ENCODE measurements around the gene LRRC4C.
"Not testable (repeated sequence)": the region's sequence is repeated elsewhere in the genome, so short reads cannot be mapped to it uniquely, and the experiment has no call there.

LRRC4C gene

GRCh38 chr11:40178470-40178869 lies 1281.0 kb downstream of the LRRC4C start:
- H3K4me3 ChIP-seq (ENCODE audit: low read length in 2 of 2), result no peak overlapping the region
- H3K27me3 ChIP-seq (ENCODE audit: control insufficient read depth in 2 of 2, insufficient read depth in 2 of 2, low read length in 2 of 2), result no peaks in the 10 kb centered on the region
- H3K9ac ChIP-seq (ENCODE audit: low read depth in 1 of 2, low read length in 2 of 2), result no peak overlapping the region
- no peaks in the 10 kb centered on the region for H3K36me3 ChIP-seq (ENCODE audit: control insufficient read depth in 2 of 2, insufficient read depth in 2 of 2, low read length in 2 of 2)
- no peaks in the 10 kb centered on the region for H3K9me3 ChIP-seq (ENCODE audit: control insufficient read depth in 2 of 2, low read length in 2 of 2)
- H3K27ac ChIP-seq (ENCODE audit: low read depth in 2 of 2, low read length in 2 of 2), result no peak overlapping the region
- H3K4me1 ChIP-seq (ENCODE audit: control insufficient read depth in 2 of 2, insufficient read depth in 2 of 2, low read length in 2 of 2), result no peaks in the 10 kb centered on the region

GRCh38 chr11:40175980-40176379 lies 1283.5 kb downstream of the LRRC4C start:
- Histone ChIP-seq H3K4me1 (ENCODE audit: control insufficient read depth in 2 of 2, insufficient read depth in 2 of 2, low read length in 2 of 2) (no peaks in the 10 kb centered on the region), H3K36me3 (ENCODE audit: control insufficient read depth in 2 of 2, insufficient read depth in 2 of 2, low read length in 2 of 2) (no peaks in the 10 kb centered on the region), H3K9me3 (ENCODE audit: control insufficient read depth in 2 of 2, low read length in 2 of 2) (no peaks in the 10 kb centered on the region), H3K27me3 (ENCODE audit: control insufficient read depth in 2 of 2, insufficient read depth in 2 of 2, low read length in 2 of 2) (no peaks in the 10 kb centered on the region), H3K27ac (ENCODE audit: low read depth in 2 of 2, low read length in 2 of 2) (no peak overlapping the region), H3K9ac (ENCODE audit: low read depth in 1 of 2, low read length in 2 of 2) (no peak overlapping the region), H3K4me3 (ENCODE audit: low read length in 2 of 2) (no peak overlapping the region)

GRCh38 chr11:40170078-40170477 lies 1289.4 kb downstream of the LRRC4C start:
- no peak overlapping the region for H3K9ac ChIP-seq (ENCODE audit: low read depth in 1 of 2, low read length in 2 of 2)

GRCh38 chr11:40168414-40168813 lies 1291.0 kb downstream of the LRRC4C start:
- Histone ChIP-seq H3K9ac (ENCODE audit: low read depth in 1 of 2, low read length in 2 of 2) (no peak overlapping the region), H3K4me3 (ENCODE audit: low read length in 2 of 2) (no peak overlapping the region), H3K27ac (ENCODE audit: low read depth in 2 of 2, low read length in 2 of 2) (no peak overlapping the region), H3K27me3 (ENCODE audit: control insufficient read depth in 2 of 2, insufficient read depth in 2 of 2, low read length in 2 of 2) (no peaks in the 10 kb centered on the region), H3K36me3 (ENCODE audit: control insufficient read depth in 2 of 2, insufficient read depth in 2 of 2, low read length in 2 of 2) (no peaks in the 10 kb centered on the region), H3K9me3 (ENCODE audit: control insufficient read depth in 2 of 2, low read length in 2 of 2) (no peaks in the 10 kb centered on the region), H3K4me1 (ENCODE audit: control insufficient read depth in 2 of 2, insufficient read depth in 2 of 2, low read length in 2 of 2) (no peaks in the 10 kb centered on the region)

More at GRCh38 chr11:40170078-40170477, 1289.4 kb downstream of the LRRC4C start:
- H3K36me3 ChIP-seq (ENCODE audit: control insufficient read depth in 2 of 2, insufficient read depth in 2 of 2, low read length in 2 of 2), result no peaks in the 10 kb centered on the region
- no peak overlapping the region for H3K27ac ChIP-seq (ENCODE audit: low read depth in 2 of 2, low read length in 2 of 2)
- H3K4me3 ChIP-seq (ENCODE audit: low read length in 2 of 2), result no peak overlapping the region
- H3K4me1 ChIP-seq (ENCODE audit: control insufficient read depth in 2 of 2, insufficient read depth in 2 of 2, low read length in 2 of 2), result no peaks in the 10 kb centered on the region
- no peaks in the 10 kb centered on the region for H3K9me3 ChIP-seq (ENCODE audit: control insufficient read depth in 2 of 2, low read length in 2 of 2)
- H3K27me3 ChIP-seq (ENCODE audit: control insufficient read depth in 2 of 2, insufficient read depth in 2 of 2, low read length in 2 of 2), result no peaks in the 10 kb centered on the region

- H3K36me3 ChIP-seq (ENCODE audit: control insufficient read depth in 2 of 2, insufficient read depth in 2 of 2, low read length in 2 of 2); H3K4me3 ChIP-seq (ENCODE audit: low read length in 2 of 2); H3K9me3 ChIP-seq (ENCODE audit: control insufficient read depth in 2 of 2, low read length in 2 of 2); H3K4me1 ChIP-seq (ENCODE audit: control insufficient read depth in 2 of 2, insufficient read depth in 2 of 2, low read length in 2 of 2); H3K27me3 ChIP-seq (ENCODE audit: control insufficient read depth in 2 of 2, insufficient read depth in 2 of 2, low read length in 2 of 2); H3K9ac ChIP-seq (ENCODE audit: low read depth in 1 of 2, low read length in 2 of 2); H3K27ac ChIP-seq (ENCODE audit: low read depth in 2 of 2, low read length in 2 of 2): not testable (repeated sequence)
These were observed 1291.6 kb downstream of the LRRC4C start for GRCh38 chr11:40167805-40168204.

- no peak overlapping the region for H3K4me3 ChIP-seq (ENCODE audit: low read length in 2 of 2)
- H3K27me3 ChIP-seq (ENCODE audit: control insufficient read depth in 2 of 2, insufficient read depth in 2 of 2, low read length in 2 of 2), result no peaks in the 10 kb centered on the region
- H3K27ac ChIP-seq (ENCODE audit: low read depth in 2 of 2, low read length in 2 of 2), result no peak overlapping the region
- no peaks in the 10 kb centered on the region for H3K9me3 ChIP-seq (ENCODE audit: control insufficient read depth in 2 of 2, low read length in 2 of 2)
- no peaks in the 10 kb centered on the region for H3K4me1 ChIP-seq (ENCODE audit: control insufficient read depth in 2 of 2, insufficient read depth in 2 of 2, low read length in 2 of 2)
- no peak overlapping the region for H3K9ac ChIP-seq (ENCODE audit: low read depth in 1 of 2, low read length in 2 of 2)
- H3K36me3 ChIP-seq (ENCODE audit: control insufficient read depth in 2 of 2, insufficient read depth in 2 of 2, low read length in 2 of 2), result no peaks in the 10 kb centered on the region
These were observed 1292.6 kb downstream of the LRRC4C start for GRCh38 chr11:40166892-40167291.

- Histone ChIP-seq H3K9ac (ENCODE audit: low read depth in 1 of 2, low read length in 2 of 2) (no peak overlapping the region), H3K27me3 (ENCODE audit: control insufficient read depth in 2 of 2, insufficient read depth in 2 of 2, low read length in 2 of 2) (no peaks in the 10 kb centered on the region)
These were observed 1296.3 kb downstream of the LRRC4C start for GRCh38 chr11:40162901-40163883.

GRCh38 chr11:40161854-40162410 lies 1297.5 kb downstream of the LRRC4C start:
- no peak overlapping the region for H3K4me3 ChIP-seq (ENCODE audit: low read length in 2 of 2)
- no peak overlapping the region for H3K27ac ChIP-seq (ENCODE audit: low read depth in 2 of 2, low read length in 2 of 2)
- no peaks in the 10 kb centered on the region for H3K9me3 ChIP-seq (ENCODE audit: control insufficient read depth in 2 of 2, low read length in 2 of 2)
- H3K27me3 ChIP-seq (ENCODE audit: control insufficient read depth in 2 of 2, insufficient read depth in 2 of 2, low read length in 2 of 2), result no peaks in the 10 kb centered on the region
- no peaks in the 10 kb centered on the region for H3K4me1 ChIP-seq (ENCODE audit: control insufficient read depth in 2 of 2, insufficient read depth in 2 of 2, low read length in 2 of 2)
- no peak overlapping the region for H3K9ac ChIP-seq (ENCODE audit: low read depth in 1 of 2, low read length in 2 of 2)
- H3K36me3 ChIP-seq (ENCODE audit: control insufficient read depth in 2 of 2, insufficient read depth in 2 of 2, low read length in 2 of 2), result no peaks in the 10 kb centered on the region

More at GRCh38 chr11:40162901-40163883, 1296.3 kb downstream of the LRRC4C start:
- Histone ChIP-seq H3K27ac (ENCODE audit: low read depth in 2 of 2, low read length in 2 of 2) (no peak overlapping the region), H3K36me3 (ENCODE audit: control insufficient read depth in 2 of 2, insufficient read depth in 2 of 2, low read length in 2 of 2) (no peaks in the 10 kb centered on the region), H3K9me3 (ENCODE audit: control insufficient read depth in 2 of 2, low read length in 2 of 2) (no peaks in the 10 kb centered on the region), H3K4me1 (ENCODE audit: control insufficient read depth in 2 of 2, insufficient read depth in 2 of 2, low read length in 2 of 2) (no peaks in the 10 kb centered on the region), H3K4me3 (ENCODE audit: low read length in 2 of 2) (no peak overlapping the region)

- Histone ChIP-seq H3K27ac (ENCODE audit: low read depth in 2 of 2, low read length in 2 of 2) (no peak overlapping the region), H3K4me3 (ENCODE audit: low read length in 2 of 2) (no peak overlapping the region), H3K9me3 (ENCODE audit: control insufficient read depth in 2 of 2, low read length in 2 of 2) (no peaks in the 10 kb centered on the region), H3K27me3 (ENCODE audit: control insufficient read depth in 2 of 2, insufficient read depth in 2 of 2, low read length in 2 of 2) (no peaks in the 10 kb centered on the region), H3K9ac (ENCODE audit: low read depth in 1 of 2, low read length in 2 of 2) (no peak overlapping the region), H3K36me3 (ENCODE audit: control insufficient read depth in 2 of 2, insufficient read depth in 2 of 2, low read length in 2 of 2) (no peaks in the 10 kb centered on the region), H3K4me1 (ENCODE audit: control insufficient read depth in 2 of 2, insufficient read depth in 2 of 2, low read length in 2 of 2) (no peaks in the 10 kb centered on the region)
These were observed 1299.0 kb downstream of the LRRC4C start for GRCh38 chr11:40160418-40160817.

- no peak overlapping the region for H3K27ac ChIP-seq (ENCODE audit: low read depth in 2 of 2, low read length in 2 of 2)
- no peaks in the 10 kb centered on the region for H3K36me3 ChIP-seq (ENCODE audit: control insufficient read depth in 2 of 2, insufficient read depth in 2 of 2, low read length in 2 of 2)
- no peak overlapping the region for H3K4me3 ChIP-seq (ENCODE audit: low read length in 2 of 2)
- H3K9ac ChIP-seq (ENCODE audit: low read depth in 1 of 2, low read length in 2 of 2), result no peak overlapping the region
- H3K4me1 ChIP-seq (ENCODE audit: control insufficient read depth in 2 of 2, insufficient read depth in 2 of 2, low read length in 2 of 2), result no peaks in the 10 kb centered on the region
- H3K9me3 ChIP-seq (ENCODE audit: control insufficient read depth in 2 of 2, low read length in 2 of 2), result no peaks in the 10 kb centered on the region
- H3K27me3 ChIP-seq (ENCODE audit: control insufficient read depth in 2 of 2, insufficient read depth in 2 of 2, low read length in 2 of 2), result no peaks in the 10 kb centered on the region
These were observed 1309.7 kb downstream of the LRRC4C start for GRCh38 chr11:40149721-40150120.
